ENCODE data around the gene ZNF761.

GRCh38 chr19:53394974-53395839, 36.6 kb upstream of the ZNF761 start, which contains the start of gene ZNF765:
- no peak for TF ChIP-seq HDGF (IDR thresholded peaks at IDR 0.05; ENCODE audit: borderline replicate concordance)
- TF ChIP-seq LEF1 (IDR thresholded peaks at IDR 0.05; ENCODE audit: borderline replicate concordance), result no peak
- no peak for TF ChIP-seq FOXK2 (IDR thresholded peaks at IDR 0.05)
- no peak for TF ChIP-seq BHLHE40 (IDR thresholded peaks at IDR 0.05; ENCODE audit: borderline replicate concordance)
- no peak for TF ChIP-seq SUZ12 (IDR thresholded peaks at IDR 0.05)
